Measurements from ENCODE around the gene CSNK2A2.

The CSNK2A2 gene

DNA sequence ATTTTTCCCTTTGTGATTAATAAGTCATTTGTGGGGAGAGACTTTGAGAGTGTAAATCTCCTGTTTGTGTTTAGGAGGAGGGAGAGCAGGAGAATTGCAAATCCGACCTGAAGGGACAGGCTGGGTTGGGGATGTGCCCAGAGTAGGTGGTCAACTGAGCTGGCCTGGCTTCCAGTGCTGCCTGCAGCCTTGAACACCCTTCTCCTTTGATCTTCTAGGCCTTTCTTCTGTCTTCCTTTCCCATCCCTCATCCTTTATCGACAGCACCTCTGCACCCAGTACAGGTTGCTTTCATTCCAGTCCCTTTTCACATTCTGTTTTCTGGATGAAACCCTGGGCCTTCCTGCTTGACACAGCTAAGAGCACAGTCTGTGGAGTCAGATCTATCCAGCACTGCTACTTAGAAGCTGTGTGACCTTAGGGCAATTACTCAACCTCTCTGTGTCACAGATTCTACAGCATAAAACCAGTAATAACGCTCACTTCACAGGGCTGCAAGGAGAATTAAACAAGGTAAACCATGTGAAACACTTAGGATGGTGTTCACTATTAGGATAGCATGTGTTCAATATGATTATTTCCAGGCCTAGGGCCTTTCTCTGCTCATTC, 1.0 kb upstream of the CSNK2A2 start:
- DNase-seq (ENCODE audit: low spot score): no peak

DNA sequence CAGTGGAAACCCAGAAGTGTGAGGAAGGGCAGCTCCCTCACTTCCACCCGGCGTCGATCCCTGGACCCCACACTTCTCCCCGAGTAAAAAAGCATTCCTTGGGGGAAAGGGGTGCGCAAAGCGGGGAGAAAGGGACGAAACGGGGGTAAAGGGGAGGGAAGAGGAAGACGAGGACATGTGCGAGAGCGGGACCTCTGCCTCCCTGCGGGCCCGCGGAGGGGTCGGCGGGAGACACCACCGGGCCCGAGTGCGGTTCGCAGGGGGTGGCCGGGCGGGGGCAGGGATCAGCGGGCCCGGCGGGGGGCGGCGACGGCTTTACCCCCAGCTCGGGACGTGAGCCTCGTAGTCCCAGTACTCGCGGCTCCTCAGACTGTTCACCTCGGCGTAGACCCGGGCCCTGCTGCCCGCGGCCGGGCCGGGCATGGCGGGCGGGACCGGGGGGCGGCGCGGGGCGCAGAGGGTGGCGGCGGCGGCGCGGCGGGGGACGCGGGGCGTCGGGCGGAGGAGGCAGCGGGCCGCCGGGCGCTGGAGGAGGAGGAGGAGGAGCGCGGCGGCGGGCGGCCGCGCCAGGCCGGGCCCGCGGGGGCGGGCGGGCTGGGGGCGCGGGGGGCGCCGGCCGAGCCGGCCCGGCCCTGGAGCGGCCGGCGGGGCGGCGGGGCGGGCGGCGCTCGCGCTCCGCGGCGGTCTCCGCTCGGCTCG, 443 bp downstream of the CSNK2A2 start:
- no peak for DNase-seq (ENCODE audit: low spot score)

DNA sequence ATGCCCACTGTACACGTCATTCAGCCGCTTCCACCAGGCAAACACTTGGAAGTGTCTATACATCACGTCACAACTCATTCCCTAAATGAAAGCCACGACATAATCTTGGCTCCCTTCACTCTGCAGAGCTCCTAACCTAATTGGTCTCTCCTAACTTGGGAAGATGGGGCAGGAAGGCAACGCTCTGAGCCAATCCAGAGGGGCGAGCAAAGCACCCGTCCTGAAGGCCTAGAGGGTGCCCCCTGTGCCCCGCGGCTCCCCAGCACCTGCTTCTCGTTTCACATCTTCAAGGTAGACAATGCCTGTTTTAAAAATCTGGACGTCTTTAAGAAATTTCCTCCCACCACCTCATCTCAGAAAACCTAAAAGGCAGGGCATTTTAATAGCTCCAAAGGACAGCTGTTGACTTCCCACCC, 1.0 kb downstream of the CSNK2A2 start:
- no peak for DNase-seq (ENCODE audit: low spot score)

DNA sequence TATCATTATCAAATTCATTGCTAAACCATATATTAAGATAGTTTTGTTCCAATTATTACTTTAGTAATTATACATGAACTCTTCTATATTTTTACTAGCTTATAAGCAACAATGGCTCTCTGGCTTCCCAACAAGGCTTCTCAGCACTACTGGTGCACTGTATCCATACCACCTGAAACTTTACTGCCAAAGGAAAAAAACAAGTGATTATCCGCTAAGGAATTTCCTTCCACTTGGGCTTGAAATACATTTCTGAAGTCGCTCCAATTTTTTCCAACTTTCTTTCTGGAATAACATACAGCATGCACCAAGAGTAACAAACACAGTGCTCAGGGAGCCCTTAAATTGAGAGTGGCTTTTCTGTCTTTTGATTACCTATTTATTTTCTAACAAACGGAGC, 2.1 kb downstream of the CSNK2A2 start:
- DNase-seq (ENCODE audit: low spot score): no peak

DNA sequence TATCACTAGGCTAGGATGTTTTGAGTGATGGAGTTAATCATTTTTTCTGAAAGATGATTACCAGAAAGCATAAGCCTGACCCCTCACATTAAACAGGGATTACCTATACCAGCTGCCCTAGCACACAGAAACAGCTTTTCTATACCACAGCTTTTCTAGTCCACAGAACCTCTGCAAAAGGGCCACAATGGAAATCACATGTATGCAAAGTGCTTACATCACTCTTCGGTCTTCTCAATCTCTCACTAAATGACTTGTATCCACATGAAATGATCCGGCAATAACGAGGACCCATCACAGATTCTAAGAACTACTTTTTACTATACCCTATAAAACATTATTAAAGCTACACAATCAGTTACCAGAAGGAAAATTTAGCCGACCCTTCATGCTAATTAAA, 2.6 kb downstream of the CSNK2A2 start:
- DNase-seq (ENCODE audit: low spot score): no peak

DNA sequence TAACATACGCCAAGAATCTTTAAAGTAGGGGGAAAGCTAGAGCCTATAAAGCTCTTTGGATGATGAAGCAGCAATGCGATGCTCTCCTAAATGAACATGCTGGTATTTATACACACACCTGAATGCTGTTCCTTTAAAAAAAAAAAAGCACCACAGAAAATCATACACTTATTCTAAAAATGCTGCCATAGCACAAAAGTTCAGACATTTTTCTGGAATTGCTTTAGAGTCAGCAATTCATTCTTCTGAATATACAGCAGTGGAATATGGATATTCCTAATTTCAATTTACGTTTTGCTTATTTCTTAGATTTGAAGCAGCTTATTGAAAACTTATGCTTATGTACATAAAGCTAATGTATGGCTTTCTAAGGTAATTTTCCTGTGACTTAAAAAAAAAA, 3.1 kb downstream of the CSNK2A2 start:
- no peak for DNase-seq (ENCODE audit: low spot score)

DNA sequence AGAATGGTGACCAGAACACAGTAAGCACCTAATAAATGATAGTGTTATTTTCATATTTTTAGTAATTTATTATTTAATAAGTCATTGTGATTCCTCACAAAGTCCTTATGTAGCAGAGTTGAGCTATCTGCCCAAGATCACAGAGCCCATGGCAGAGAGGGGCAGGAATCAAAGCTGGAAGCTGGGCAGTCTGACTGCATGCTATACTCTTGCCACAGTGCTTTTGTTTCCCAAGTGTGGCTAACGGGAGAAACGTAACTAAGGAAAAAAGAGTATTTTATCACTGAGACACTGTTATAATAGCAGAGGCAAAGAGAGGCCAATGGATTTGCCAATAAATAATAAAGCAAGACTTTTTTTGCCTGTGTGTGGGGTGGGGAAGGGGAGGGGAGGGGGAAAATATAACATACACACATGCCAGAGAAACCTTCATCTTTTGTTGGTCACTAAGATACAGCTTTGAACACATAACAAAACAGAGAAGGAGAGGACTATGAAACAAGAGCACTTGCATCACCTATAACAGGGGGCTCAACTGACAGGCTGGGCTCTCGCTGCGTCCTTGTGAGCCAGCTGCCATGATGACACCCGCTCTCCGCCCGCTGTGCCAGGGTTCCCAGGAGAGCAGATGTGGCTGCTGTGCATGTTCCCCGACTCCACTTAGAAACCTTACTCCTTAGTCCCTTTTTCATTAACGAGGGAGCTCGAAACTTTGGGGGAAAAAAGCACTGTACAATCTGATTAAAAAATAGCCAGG, 10.1 kb downstream of the CSNK2A2 start:
- DNase-seq (ENCODE audit: low spot score): no peak

DNA sequence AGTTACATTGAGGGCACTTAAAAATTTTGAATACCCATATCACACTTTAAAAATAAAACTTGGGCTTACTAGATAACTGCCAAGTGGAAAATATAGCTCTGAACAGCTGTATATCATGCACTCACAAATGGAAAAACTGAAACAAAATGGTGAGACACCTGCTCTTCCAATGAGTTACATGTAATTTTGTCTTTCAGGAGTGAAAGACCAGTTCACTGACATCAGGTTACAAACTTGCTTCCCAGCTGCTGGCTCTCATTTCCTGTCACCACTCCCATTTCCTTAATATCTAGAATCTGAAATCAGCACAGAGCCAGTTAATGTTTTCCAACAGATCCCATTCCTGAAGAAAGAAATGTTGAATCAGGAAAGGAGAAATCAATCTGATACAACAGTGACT, 10.8 kb downstream of the CSNK2A2 start:
- no peak for DNase-seq (ENCODE audit: low spot score)

DNA sequence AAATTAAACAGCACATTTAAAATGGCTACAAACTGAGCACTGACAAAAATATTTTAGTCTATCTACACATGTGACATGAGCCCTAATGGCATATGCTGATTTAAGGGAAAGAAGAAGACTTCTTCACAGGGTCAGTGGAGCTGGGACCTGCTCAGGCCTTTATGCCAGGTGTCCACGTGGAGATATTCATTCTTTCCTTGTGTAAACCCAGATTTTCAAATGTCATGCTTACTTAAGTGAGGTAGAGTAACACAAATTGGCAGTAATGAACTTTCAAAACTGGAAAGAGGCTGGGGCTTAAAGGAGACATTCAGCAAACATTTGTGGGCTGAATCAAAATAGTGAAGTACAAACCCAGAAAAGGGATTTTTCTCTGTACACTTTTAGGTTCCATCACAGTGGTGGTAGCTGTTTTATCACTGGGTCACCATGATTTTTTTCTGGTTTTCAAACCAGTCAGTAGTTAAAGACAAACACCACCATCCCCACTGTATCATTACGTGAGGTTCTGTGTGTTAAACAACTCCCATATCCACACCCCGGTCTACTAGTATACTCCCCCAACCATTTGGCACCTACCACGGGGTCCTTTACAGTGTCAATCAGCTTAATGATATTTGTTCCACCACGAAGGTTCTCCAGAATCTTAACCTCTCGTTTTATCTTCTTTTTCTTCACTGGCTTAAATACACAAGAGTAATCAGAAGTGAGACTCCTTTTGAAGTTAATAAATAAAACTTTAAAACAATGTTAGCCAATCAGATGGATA, 11.5 kb downstream of the CSNK2A2 start:
- no peak for DNase-seq (ENCODE audit: low spot score)

DNA sequence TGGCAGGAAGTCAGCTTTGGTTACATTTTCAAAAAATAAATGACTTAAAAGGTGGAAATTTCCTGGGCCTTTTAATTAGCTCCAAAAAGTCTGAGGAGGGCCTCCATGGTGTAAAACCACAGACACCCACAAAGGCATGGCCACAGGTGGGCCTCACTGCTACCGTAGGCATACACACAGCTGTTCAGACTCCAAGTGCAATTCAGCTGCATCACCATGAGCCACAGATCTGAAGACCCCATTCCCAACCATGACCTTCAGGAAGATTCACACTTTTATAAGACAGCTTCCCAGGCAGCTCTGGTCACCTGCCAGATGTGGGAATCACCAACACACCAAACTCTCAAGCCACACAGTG, 20.6 kb downstream of the CSNK2A2 start:
- no peak for DNase-seq (ENCODE audit: low spot score)

DNA sequence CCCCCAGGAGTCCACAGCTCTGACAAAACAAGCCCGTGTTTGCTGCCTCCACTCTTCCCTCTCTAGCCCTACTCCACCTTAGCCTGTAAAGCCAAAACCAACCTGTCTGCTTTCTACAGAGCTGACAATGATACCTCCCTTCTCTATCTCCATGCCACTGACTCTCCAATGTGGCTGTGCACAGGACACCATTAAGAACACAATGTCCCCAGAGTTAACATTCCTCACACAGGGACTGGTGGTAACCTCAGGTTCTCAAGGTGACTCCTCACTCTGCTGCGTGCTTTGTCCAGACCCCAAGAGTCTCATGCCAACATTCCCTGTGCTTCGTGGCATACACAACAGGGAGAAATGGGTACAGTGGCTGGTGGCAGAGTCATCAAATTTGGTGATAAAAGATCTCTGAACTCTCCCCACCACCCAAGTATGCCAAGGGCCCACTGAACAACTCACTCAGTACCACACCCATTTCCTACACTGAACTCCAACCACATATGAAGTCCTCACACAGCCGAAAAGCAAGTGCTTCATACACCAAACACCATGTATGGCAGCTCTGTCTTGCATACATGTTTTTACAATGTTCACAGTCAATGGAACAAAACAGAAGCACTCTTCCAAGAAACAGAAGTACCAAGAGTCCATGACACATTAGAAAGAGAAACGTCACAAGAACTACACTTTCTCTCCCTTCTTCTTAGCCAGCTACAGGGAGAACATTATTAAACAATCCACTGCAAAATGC, 21.1 kb downstream of the CSNK2A2 start:
- DNase-seq (ENCODE audit: low spot score): no peak

DNA sequence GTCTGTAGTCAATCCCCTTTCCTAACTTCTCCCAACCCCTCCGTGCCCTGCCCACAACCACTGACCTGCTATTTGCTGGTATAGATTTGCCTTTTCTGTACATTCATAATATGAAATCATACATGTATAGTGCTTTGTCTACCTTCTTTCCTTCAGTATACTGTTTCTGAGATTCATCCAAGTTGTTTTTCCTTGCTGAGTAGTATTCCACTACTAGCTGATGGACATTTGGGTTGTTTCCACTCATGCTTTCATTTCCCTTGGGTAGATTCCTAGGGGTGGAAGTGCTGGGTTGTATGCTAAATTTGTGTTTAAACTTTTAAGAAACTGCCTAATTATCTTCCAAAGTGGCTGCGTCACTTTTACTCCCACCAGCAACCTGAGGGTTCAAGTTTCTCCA, 27.7 kb downstream of the CSNK2A2 start:
- no peak for DNase-seq (ENCODE audit: low spot score)

DNA sequence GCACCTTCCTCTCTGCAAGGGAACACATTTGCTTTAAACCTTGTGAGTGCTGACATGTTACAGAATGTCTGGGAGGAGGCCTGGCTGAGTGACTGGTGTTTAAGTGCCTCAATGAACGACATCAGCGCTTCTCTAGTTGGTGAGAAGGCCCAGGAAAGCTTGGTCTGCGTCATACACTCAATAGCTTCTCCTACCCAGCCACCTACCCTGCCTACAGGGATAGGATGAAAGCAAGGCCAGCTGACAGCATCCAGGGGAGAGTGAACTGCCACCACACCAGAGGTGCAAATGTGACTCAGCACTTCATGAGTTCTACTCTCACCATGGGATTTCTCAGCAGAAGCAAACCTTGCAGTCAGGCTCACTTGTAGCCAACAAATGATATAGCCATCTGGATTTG, 37.1 kb downstream of the CSNK2A2 start:
- DNase-seq (ENCODE audit: low spot score): no peak

DNA sequence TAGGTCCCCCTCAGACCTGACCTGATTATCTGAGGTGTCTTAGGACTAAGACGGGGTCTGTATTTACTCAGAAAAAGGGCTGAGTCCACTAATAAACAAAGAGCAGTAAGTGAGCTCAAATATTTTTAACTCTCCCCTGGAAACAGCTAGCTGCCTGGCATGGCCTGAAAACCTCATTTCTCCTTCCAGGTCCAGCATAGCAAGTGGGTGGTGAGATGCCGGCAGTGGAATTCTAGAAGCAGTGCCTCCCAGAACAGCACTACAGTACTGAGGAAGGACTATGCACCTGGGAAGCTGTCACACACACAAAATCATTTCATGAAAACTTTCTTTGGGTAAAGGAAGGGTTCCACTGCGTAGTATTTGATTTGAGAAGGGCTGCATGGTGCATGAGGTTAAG, 39.2 kb downstream of the CSNK2A2 start:
- DNase-seq (ENCODE audit: low spot score): no peak

DNA sequence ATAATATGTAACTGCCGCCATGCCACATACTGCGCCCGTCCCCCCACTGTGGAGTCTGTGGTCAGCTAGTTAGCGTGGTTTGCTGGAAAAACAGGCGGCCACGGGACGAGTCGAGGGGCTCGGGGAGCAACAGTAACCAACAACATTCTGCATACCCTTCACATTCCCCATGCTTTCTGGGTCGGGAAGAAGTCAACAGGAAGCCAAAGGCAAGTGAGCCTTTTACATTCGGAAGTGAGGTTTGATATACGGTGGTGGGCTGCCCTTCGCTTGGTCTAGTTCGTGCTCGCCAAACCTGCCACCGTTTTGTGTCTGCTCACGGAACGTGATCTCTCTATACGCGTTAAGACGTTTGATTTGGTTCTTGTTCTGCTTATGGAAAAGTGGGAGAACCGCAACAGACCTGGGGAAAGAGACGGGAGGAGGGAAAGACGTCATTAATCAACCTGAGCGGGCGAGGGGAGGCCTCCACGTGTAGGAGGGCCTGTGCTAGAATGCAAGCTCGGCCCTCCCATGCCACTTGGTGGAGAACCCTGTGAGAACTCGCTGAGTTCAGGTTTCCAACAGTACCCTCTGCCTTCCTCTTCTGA, 39.9 kb downstream of the CSNK2A2 start:
- DNase-seq (ENCODE audit: low spot score): no peak

DNA sequence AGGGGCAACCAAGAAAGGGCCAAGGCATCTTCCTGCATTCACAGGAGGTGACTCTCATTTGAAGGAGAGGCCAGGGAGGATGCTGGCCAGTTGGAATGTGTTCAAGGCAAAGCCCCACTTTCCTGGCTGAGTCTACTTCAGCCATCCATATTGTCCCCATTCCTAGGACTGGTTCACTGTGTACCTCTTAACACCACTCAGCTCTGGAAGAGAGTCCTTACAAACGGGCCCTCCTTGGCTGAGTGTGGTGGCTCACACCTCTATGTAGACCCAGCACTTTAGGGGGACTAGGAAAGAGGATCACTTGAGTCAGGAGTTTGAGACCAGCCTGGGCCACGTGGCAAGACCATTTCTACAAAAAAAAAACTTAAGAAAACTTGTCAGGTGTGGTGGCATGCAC, 40.7 kb downstream of the CSNK2A2 start:
- no peak for DNase-seq (ENCODE audit: low spot score)

DNA sequence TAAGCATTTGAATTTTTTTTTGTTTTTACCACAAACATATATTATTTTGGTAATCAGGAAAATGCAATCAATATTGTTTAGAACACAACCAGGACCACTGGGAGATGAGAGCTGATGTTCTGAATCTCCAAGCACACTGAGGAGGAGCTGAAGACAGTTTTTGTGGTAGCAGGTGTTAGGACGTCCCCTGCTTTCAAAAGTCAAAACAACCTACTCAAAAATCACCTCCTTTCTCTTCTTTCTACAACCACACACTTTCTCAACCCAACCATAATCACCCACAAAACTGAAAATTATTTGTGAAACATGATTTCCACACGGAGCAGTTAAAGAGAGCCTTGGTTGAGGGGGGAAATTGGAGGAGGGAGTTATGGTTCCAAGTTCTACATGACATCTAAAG, 42.1 kb downstream of the CSNK2A2 start:
- no peak for DNase-seq (ENCODE audit: low spot score)

DNA sequence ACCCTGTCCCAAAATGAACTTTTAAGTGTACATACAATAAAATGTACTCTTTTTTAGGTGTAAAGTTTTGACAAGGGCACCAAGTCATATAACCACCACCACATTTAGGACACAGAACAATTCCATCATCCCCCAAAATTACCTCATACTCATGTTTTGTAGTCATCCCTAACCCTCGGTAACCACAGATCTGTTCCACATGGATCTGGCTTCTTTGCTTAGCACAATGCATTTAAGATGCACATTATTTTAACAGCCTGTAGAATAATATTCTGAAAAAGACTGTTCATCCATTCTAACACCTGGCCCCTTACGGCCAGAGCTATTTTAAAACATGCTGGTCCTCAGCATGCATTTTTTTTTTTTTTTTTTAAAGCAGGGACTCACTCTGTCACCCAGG, 43.6 kb downstream of the CSNK2A2 start:
- DNase-seq (ENCODE audit: low spot score): no peak

DNA sequence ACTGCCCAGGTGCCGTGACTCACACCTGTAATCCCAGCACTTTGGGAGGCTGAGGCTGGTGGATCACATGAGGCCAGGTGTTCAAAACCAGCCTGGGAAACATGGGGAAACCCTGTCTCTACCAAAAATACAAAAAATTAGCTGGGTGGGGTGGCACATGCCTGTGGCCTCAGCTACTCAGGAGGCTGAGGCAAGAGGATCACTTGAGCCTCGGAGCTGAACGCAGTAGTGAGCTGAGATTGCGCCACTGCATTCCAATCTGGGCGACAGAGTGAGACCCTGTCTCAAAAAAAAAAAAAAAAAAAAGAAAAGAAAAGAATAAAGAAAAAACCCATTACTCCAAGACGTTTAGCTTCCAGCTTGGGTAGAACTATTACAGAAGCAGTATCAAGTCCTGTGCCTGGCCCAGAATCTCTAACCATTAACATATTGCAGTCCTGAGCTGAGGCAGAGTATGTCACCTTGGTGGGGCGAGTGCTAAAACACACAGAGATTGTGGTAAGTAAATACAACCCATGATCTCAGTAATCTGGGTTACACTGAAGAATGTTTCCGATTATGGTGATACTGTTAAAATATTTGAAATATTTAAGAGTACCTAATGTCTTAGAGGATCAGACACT, 45.5 kb downstream of the CSNK2A2 start:
- DNase-seq (ENCODE audit: low spot score): no peak

DNA sequence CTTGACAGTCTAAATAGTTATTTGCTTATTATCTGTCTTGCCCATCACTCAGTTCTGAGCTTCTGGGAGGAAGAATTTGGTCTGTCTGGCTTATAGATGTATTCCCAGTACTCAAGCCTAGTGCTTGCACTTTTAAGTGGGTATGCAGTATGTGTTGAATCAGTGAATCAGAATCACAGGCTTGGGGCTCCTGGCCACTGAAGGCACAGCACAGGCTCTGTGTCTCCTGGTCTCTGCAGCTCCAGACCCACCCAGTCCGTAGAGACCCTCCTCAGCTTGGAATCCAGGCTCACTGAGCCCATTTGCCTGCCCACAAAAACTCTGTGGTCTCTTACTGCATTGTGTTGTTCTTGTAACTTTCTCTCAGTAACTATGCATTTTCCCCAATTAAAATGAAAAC, 49.4 kb downstream of the CSNK2A2 start:
- no peak for DNase-seq (ENCODE audit: low spot score)

DNA sequence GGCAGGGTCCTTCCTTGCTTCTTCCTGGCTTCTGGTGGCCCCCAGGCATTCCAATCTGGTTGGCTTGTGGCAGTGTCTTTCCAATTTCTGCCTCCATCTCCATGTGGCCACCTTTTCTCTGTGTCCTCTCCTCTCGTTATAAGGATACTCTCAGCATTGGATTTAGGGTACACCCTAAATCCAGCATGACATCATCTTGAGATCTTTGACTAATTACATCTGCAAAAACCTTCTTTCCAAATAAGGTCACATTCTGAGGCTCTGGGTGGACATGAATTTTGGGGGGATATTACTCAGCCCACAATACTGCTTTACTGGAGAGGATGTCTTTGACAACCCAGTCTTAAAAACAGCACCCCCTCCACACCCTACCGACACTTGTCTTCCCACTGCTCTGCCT, 49.8 kb downstream of the CSNK2A2 start:
- no peak for DNase-seq (ENCODE audit: low spot score)

All from activated CD4-positive, alpha-beta T cell treated with anti-CD3 and anti-CD28 coated beads, Interleukin-2, Interleukin-4, amounts not matched to agents 100 ng/mL and 50 ng/mL, durations not matched to agents 16 hours and 8 hours (primary cell).